Measurements from ENCODE around the gene SEC61B. TPM values are rescaled to one million over a fixed set of nuclear protein-coding genes. Genes with fewer than 3 reads are reported as not detected.

The SEC61B gene
- total RNA-seq, 1 experiment from 2014 or later: 238 TPM

GRCh38 chr9:99187311-99187710 lies 34.8 kb upstream of the SEC61B start:
- intact Hi-C loops (cut with micrococcal nuclease): loop anchor here (10.0 kb wide), 2 partner anchors 77 to 837 kb away; no protein-coding TSS in a partner anchor
- no TSS peak for BruUV-seq (replicated peaks)
- no peak for TF ChIP-seq CTCF (IDR thresholded peaks at IDR 0.05; ENCODE audit: unreplicated experiment)
- Mint-ChIP-seq H3K27me3 (ENCODE audit: insufficient read depth, unreplicated experiment) (peaks cover 59% of the 10 kb centered on the region), H3K4me3 (ENCODE audit: unreplicated experiment) (no peak overlapping the region), H3K9me3 (ENCODE audit: unreplicated experiment) (no peaks in the 10 kb centered on the region), H3K27ac (ENCODE audit: low read depth, unreplicated experiment) (no peak overlapping the region), H3K4me1 (ENCODE audit: insufficient read depth, unreplicated experiment) (no peaks in the 10 kb centered on the region), H3K36me3 (ENCODE audit: insufficient read depth, unreplicated experiment) (no peaks in the 10 kb centered on the region)
- ChIA-PET POLR2A (no interaction called here), CTCF (interaction anchor here (3.9 kb wide), 1 partner anchor 45 kb away, joined by 21 read pairs; no protein-coding TSS in a partner anchor)
- DNase-seq (ENCODE audit: unreplicated experiment): no peak

- POLR2A ChIA-PET: no interaction called here
- DNase-seq (ENCODE audit: unreplicated experiment): no peak
- H3K27ac Mint-ChIP-seq (ENCODE audit: low read depth, unreplicated experiment): no peak overlapping the region
- no TSS peak for BruUV-seq (replicated peaks)
- H3K9me3 Mint-ChIP-seq (ENCODE audit: unreplicated experiment): no peaks in the 10 kb centered on the region
- no peak overlapping the region for H3K4me3 Mint-ChIP-seq (ENCODE audit: unreplicated experiment)
- intact Hi-C loops (cut with micrococcal nuclease): loop anchor here (10.0 kb wide), 2 partner anchors 76 to 836 kb away; no protein-coding TSS in a partner anchor
- TF ChIP-seq CTCF (IDR thresholded peaks at IDR 0.05; ENCODE audit: unreplicated experiment): no peak
- peaks cover 78% of the 10 kb centered on the region for H3K27me3 Mint-ChIP-seq (ENCODE audit: insufficient read depth, unreplicated experiment)
- H3K36me3 Mint-ChIP-seq (ENCODE audit: insufficient read depth, unreplicated experiment): no peaks in the 10 kb centered on the region
- CTCF ChIA-PET: interaction anchor here (0.7 to 1.7 kb wide), 3 partner anchors 11 to 1407 kb away, joined by 3 to 5 read pairs (median 4); no protein-coding TSS in a partner anchor
- no peaks in the 10 kb centered on the region for H3K4me1 Mint-ChIP-seq (ENCODE audit: insufficient read depth, unreplicated experiment)
These were observed 32.9 kb upstream of the SEC61B start for GRCh38 chr9:99189186-99189585.

- CTCF ChIA-PET: interaction anchor here (1.4 to 1.7 kb wide), 3 partner anchors 11 to 1406 kb away, joined by 4 to 6 read pairs (median 5); no protein-coding TSS in a partner anchor
- intact Hi-C loops (cut with micrococcal nuclease): loop anchor here (10.0 kb wide), 2 partner anchors 75 to 835 kb away; no protein-coding TSS in a partner anchor
- Mint-ChIP-seq H3K4me1 (ENCODE audit: insufficient read depth, unreplicated experiment) (no peaks in the 10 kb centered on the region), H3K9me3 (ENCODE audit: unreplicated experiment) (no peaks in the 10 kb centered on the region), H3K4me3 (ENCODE audit: unreplicated experiment) (no peak overlapping the region), H3K27me3 (ENCODE audit: insufficient read depth, unreplicated experiment) (peaks cover 87% of the 10 kb centered on the region), H3K36me3 (ENCODE audit: insufficient read depth, unreplicated experiment) (no peaks in the 10 kb centered on the region), H3K27ac (ENCODE audit: low read depth, unreplicated experiment) (no peak overlapping the region)
- no peak for TF ChIP-seq CTCF (IDR thresholded peaks at IDR 0.05; ENCODE audit: unreplicated experiment)
- no TSS peak for BruUV-seq (replicated peaks)
- POLR2A ChIA-PET: no interaction called here
- DNase-seq (ENCODE audit: unreplicated experiment): no peak
These were observed 32.0 kb upstream of the SEC61B start for GRCh38 chr9:99189887-99190596.

- CTCF ChIA-PET: interaction anchor here (0.6 to 1.7 kb wide), 3 partner anchors 8 to 1133 kb away, joined by 5 to 6 read pairs (median 5); no protein-coding TSS in a partner anchor
- POLR2A ChIA-PET: no interaction called here
These were observed 31.3 kb upstream of the SEC61B start for GRCh38 chr9:99190597-99191283.

More at GRCh38 chr9:99190597-99191283, 31.3 kb upstream of the SEC61B start:
- no peak for DNase-seq (ENCODE audit: unreplicated experiment)
- peaks cover 94% of the 10 kb centered on the region for H3K27me3 Mint-ChIP-seq (ENCODE audit: insufficient read depth, unreplicated experiment)
- no peak overlapping the region for H3K27ac Mint-ChIP-seq (ENCODE audit: low read depth, unreplicated experiment)
- no peak for TF ChIP-seq CTCF (IDR thresholded peaks at IDR 0.05; ENCODE audit: unreplicated experiment)
- no peak overlapping the region for H3K4me3 Mint-ChIP-seq (ENCODE audit: unreplicated experiment)
- no peaks in the 10 kb centered on the region for H3K9me3 Mint-ChIP-seq (ENCODE audit: unreplicated experiment)
- intact Hi-C loops (cut with micrococcal nuclease): no loop called here
- H3K4me1 Mint-ChIP-seq (ENCODE audit: insufficient read depth, unreplicated experiment): no peaks in the 10 kb centered on the region
- no TSS peak for BruUV-seq (replicated peaks)
- no peaks in the 10 kb centered on the region for H3K36me3 Mint-ChIP-seq (ENCODE audit: insufficient read depth, unreplicated experiment)

All from MCF 10A (cell line).